GM18907 (cell line): Measurements from ENCODE around the gene RAB11B.
A peak's percentile ranks its signal among the peaks of the same experiment; 100 is the strongest.
"Not testable (repeated sequence)": the region's sequence is repeated elsewhere in the genome, so short reads cannot be mapped to it uniquely, and the experiment has no call there.

ENCODE experiments used
- ATAC-seq: cut with Tn5 transposase; IDR thresholded peaks from one replicate; pipeline ENCODE4 v1.9.1; 2021; ENCODE audit warnings: mild to moderate bottlenecking, moderate library complexity; ENCODE audit not compliant: unreplicated experiment

The RAB11B gene

GRCh38 chr19:8389891-8390616 lies at the start of gene RAB11B:
RAB11B (plus strand) TSS chr19:8390360; CDS start chr19:8390417, 57 bp downstream.
- ATAC-seq, result peak; percentile 94

DNA sequence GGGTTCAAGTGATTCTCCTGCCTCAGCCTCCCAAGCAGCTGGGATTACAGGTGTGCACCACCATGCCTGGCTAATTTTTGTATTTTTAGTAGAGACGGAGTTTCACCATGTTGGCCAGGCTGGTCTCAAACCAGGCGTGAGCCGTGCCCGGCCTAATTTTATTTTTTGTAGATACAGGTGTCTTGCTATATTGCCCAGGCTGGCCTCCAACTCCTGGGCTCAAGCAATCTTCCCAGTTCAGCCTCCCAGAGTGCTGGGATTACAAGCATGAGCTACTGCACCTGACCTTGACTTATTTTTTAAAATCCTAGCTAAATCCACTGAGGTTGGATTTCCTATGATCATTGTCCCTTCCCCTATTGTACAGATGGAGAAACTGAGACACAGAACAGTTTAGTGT lies 48.7 kb upstream of the RAB11B start:
- not testable (repeated sequence) for ATAC-seq

DNA sequence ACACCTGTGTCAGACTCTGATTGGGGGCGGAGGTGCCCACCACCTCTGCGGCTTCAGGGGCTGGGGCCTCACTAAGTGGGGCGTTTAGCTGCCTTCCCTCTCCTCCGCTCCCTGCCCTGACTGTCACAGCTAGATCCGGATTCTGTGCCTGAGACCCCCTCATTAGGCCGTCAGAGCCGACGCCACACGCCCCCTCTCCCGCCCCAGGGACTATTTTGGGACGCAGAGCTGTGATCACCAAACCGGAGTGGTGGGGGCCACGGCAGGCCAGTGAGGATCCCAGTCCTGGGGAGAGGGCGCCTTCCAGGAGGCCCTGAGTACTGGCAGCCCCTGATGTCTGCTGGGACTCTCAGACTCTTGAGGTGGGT lies 47.9 kb upstream of the RAB11B start:
- ATAC-seq, result no peak

DNA sequence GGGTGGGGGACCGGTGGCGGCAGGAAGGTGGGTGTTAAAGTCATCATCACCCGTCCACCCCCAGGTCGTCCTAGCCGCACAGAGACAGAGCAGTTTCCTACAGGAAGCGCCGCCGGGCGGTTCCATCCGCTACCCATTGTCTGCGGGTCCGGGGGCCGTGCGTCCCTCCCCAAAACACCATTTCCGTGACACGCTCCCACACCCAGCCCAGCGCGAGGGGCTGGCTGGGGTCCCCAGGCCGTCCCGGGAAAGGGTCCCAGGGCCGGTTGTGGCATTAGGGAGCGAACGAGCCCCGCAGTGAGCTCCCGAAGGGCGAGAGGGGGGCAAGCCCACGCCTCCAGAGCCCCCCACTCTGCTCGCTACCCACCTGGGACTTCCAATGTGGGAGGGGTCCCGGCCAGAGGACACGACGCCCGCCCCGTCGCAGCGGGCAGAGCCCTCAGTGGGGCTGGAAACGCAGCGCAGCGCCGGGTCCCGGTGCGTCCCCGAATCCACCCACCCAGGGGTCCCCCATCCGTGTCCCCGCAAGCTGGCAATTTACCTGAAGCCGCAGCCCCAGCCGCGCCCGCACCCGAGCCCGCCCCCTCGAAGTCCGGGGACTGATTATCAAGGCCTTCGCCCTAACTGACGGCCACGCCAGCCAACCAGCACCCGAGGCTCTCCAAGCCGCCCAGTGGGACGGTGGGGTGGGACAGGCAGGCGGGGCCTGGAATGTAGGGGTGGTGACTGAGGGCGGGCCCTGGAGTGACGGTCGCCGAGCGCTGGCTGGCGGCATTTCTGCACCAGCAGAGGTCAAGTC lies 47.3 kb upstream of the RAB11B start, which contains the start of gene KANK3:
KANK3 (minus strand) TSS at position 579 of the 799 bp plus-strand sequence. CDS start 5,434 bp downstream, outside the sequence.
- ATAC-seq, result peak; percentile 91

DNA sequence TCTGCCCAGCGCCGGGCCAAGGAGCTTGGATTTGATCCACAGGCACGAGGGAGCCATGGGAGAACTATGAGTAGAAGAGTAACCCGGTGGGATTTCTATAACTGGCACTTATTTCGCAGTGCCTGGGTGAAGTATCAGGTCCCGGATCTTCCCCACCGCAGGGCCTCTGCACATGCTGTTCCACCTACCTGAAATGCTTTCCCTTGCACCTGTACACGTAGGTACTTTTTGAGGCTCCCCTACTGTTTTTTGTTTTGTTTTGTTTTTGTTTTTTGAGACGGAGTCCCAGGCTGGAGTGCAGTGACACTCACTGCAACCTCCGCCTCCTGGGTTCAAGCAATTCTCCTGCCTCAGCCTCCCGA lies 46.7 kb upstream of the RAB11B start:
- no peak for ATAC-seq

GRCh38 chr19:8349629-8350372 lies 40.4 kb upstream of the RAB11B start:
- ATAC-seq, result not testable (repeated sequence)

DNA sequence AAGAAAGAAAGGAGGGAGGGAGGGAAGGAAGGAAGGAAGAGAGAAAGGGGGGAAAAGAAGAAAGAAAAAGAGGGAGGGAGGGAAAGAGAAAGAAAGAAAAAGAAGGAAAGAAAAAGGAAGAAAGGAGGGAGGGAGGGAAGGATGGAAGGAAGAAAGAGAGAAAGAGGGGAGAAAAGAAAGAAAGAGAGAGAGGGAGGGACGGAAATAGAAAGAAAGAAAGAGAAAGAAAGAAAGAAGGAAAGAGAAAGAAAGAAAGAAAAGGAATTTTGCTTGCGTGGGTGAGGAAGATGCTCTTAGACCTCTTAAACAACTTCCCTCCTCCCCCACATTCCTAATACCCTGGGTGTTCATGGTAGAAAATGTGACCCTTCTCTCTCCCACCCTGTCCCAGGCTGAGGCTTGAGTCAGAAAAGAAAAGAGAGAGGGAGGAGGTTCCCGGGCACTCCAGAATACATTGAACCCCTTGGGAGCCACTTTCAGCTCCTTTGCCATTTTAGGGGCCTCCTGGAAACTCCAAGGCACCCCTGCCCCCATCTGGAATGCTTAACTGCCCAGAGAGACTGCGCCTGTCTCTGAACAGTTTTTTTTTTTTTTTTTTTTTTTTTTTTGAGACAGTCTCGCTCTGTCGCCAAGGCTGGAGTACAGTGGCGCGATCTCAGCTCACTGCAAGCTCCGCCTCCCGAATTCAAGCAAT lies 37.9 kb upstream of the RAB11B start:
- no peak for ATAC-seq

- not testable (repeated sequence) for ATAC-seq
Observed at GRCh38 chr19:8352845-8353244, 37.3 kb upstream of the RAB11B start.

- ATAC-seq, result no peak
Observed at GRCh38 chr19:8355631-8356402, 34.3 kb upstream of the RAB11B start.

- ATAC-seq, result no peak
Observed at GRCh38 chr19:8357007-8357521, 33.1 kb upstream of the RAB11B start.

DNA sequence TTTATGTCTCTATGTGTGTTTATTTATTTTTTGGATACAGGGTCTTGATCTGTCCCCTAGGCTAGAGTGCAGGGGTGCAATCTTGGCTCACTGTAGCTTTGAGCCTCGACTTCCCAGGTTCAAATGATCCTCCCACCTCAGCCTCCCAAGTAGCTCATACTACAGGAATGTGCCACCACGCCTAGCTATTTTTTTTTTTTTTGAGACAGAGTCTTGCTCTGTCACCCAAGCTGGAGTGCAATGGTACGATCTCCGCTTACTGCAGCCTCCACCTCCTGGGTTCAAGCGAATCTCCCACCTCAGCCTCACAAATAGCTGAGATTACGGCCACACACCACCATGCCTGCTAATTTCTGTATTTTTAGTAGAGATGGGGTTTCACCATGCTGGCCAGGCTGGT lies 31.2 kb upstream of the RAB11B start:
- ATAC-seq, result no peak

- no peak for ATAC-seq
Observed at GRCh38 chr19:8360196-8360595, 30.0 kb upstream of the RAB11B start.

- ATAC-seq, result no peak
Observed at GRCh38 chr19:8361921-8362793, 28.0 kb upstream of the RAB11B start.

DNA sequence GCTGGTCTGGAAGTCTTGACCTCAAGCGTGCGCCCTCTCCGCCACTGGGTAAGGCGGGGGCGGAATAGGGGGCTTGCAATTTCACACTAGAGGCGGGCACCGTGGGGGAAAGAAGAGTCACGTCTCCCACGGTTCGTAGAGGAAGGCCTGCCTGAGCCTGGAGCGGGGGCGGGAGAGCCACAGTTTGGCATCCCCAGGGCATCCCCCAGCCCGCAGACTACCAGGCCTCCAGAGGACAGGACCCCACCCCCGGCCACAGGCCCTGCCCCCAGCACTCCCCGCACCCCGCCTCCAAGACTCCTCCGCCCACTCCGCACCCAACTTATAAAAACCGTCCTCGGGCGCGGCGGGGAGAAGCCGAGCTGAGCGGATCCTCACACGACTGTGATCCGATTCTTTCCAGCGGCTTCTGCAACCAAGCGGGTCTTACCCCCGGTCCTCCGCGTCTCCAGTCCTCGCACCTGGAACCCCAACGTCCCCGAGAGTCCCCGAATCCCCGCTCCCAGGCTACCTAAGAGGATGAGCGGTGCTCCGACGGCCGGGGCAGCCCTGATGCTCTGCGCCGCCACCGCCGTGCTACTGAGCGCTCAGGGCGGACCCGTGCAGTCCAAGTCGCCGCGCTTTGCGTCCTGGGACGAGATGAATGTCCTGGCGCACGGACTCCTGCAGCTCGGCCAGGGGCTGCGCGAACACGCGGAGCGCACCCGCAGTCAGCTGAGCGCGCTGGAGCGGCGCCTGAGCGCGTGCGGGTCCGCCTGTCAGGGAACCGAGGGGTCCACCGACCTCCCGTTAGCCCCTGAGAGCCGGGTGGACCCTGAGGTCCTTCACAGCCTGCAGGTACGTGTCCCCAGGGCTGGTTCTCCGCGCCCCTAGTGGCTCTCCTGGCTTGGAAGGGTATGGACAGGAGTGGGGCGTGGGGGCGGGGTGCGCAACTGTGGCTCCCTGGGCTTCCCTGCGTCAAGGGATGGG lies 26.1 kb upstream of the RAB11B start, which contains the start of gene ANGPTL4:
ANGPTL4 (plus strand) TSS at position 353 of the 969 bp plus-strand sequence; CDS start at position 520, 167 bp downstream.
- no peak for ATAC-seq

- ATAC-seq, result no peak
Observed at GRCh38 chr19:8366121-8366581, 24.0 kb upstream of the RAB11B start.

GRCh38 chr19:8366961-8367326 lies 23.2 kb upstream of the RAB11B start:
- no peak for ATAC-seq

DNA sequence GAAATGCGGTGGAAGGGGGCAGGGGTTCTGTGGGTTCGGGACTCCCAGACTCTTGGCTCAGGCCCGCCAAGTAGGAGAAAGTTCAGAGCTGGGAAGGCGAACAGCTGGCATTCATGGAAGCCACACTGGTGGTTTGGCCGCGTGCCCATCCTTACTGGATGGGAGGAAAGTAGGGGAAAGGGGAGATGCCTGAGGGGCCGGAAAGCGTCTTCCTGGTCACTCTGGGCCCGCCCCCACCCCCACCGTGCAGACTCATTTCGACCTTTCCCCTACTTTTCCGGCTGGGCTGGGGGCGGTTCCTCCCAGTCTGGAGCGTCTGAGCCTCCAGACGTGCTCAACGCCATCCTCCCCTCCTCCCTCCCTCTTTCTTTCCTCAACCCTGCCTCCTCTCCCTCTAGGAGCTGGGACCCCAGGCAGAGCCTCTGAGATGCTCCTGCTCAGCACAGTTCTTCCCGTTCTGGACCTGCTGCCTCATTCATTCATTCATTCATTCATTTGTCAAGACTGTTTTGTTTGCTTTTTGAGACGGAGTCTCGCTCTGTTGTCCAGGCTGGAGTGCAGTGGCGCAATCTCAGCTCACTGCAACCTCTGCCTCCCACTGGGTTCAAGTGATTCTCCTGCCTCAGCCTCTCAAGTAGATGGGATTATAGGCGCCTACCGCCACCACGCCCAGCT lies 22.7 kb upstream of the RAB11B start:
- no peak for ATAC-seq
